Liver (tissue), 9 donors: ENCODE data around the gene C2orf74. TPM values are rescaled to one million over a fixed set of nuclear protein-coding genes. Genes with fewer than 3 reads are reported as not detected.

Experiments
- DNase-seq: peaks from one replicate; pipeline ENCODE4 v3.0.0-alpha.2; 2017; ENCODE audit warnings: low spot score
- H3K27ac ChIP-seq, 2 donors: one replicate each; pipeline ENCODE4 v1.7.0; 2013; ENCODE audit warnings: inconsistent platforms in 2 of 2, low read length in 2 of 2, control low read depth in 1 of 2, low read depth in 1 of 2, mild to moderate bottlenecking in 1 of 2
- H3K27me3 ChIP-seq, 4 donors: one replicate each; pipeline versions ENCODE4 v1.6.1 to v1.7.0; 2013; ENCODE audit warnings: low read length in 3 of 4, inconsistent platforms in 1 of 4, mild to moderate bottlenecking in 1 of 4, moderate library complexity in 1 of 4; ENCODE audit not compliant: control insufficient read depth in 4 of 4, insufficient read depth in 4 of 4
- H3K36me3 ChIP-seq, 4 donors: one replicate each; pipeline versions ENCODE4 v1.6.1 to v1.7.0; 2013; ENCODE audit warnings: low read length in 3 of 4, mild to moderate bottlenecking in 3 of 4, low read depth in 1 of 4, moderate library complexity in 1 of 4; ENCODE audit not compliant: control insufficient read depth in 4 of 4, insufficient read depth in 3 of 4
- H3K4me1 ChIP-seq, 4 donors: one replicate each; pipeline versions ENCODE4 v1.6.1 to v1.7.0; 2013; ENCODE audit warnings: low read length in 3 of 4, mild to moderate bottlenecking in 3 of 4, moderate library complexity in 1 of 4; ENCODE audit not compliant: control insufficient read depth in 4 of 4, insufficient read depth in 4 of 4
- H3K4me3 ChIP-seq, 3 donors: one replicate each; pipeline versions ENCODE4 v1.6.1 to v1.7.0; 2013; ENCODE audit warnings: low read length in 3 of 3, control low read depth in 1 of 3, low read depth in 1 of 3, mild to moderate bottlenecking in 1 of 3
- H3K9ac ChIP-seq, 2 donors: one replicate each; pipeline ENCODE4 v1.7.0; 2013; ENCODE audit warnings: low read length in 2 of 2, mild to moderate bottlenecking in 2 of 2, moderate library complexity in 2 of 2, control low read depth in 1 of 2, low read depth in 1 of 2
- H3K9me3 ChIP-seq, 4 donors: one replicate each; pipeline versions ENCODE4 v1.6.1 to v1.7.0; 2013; ENCODE audit warnings: low read length in 3 of 4; ENCODE audit not compliant: control insufficient read depth in 4 of 4
- FOXA2 ChIP-seq: IDR thresholded peaks from 2 replicates; pipeline ENCODE4 v1.6.1; 2016; ENCODE audit warnings: antibody characterized with exemption
- HNF4A ChIP-seq, 2 donors: conservative IDR thresholded peaks; 2 replicates each; pipeline ENCODE4 v1.6.1; 2016; ENCODE audit warnings: antibody characterized with exemption in 2 of 2, mild to moderate bottlenecking in 2 of 2
- HNF4G ChIP-seq: IDR thresholded peaks from 2 replicates; pipeline ENCODE4 v1.6.1; 2016; ENCODE audit warnings: antibody characterized with exemption
- JUND ChIP-seq, 2 donors: IDR thresholded peaks; 2 replicates each; pipeline ENCODE4 v1.6.1; 2016; ENCODE audit warnings: antibody characterized with exemption in 2 of 2
- NR2F2 ChIP-seq: IDR thresholded peaks from 2 replicates; pipeline ENCODE4 v1.6.1; 2016; ENCODE audit warnings: antibody characterized with exemption
- RAD21 ChIP-seq, 2 donors: IDR thresholded peaks; 2 replicates each; pipeline ENCODE4 v1.6.1; 2016; ENCODE audit warnings: antibody characterized with exemption in 2 of 2, mild to moderate bottlenecking in 2 of 2
- RXRA ChIP-seq, 2 donors: IDR thresholded peaks; 2 replicates each; pipeline ENCODE4 v1.6.1; 2017 to 2018; ENCODE audit warnings: antibody characterized with exemption in 2 of 2, mild to moderate bottlenecking in 1 of 2
- SP1 ChIP-seq: IDR thresholded peaks from 2 replicates; pipeline ENCODE4 v1.6.1; 2018; ENCODE audit warnings: antibody characterized with exemption, mild to moderate bottlenecking
- TAF1 ChIP-seq: conservative IDR thresholded peaks from 2 replicates; pipeline ENCODE4 v1.6.1; 2016; ENCODE audit warnings: antibody characterized with exemption, mild to moderate bottlenecking
- YY1 ChIP-seq: IDR thresholded peaks from 2 replicates; pipeline ENCODE4 v1.6.1; 2016; ENCODE audit warnings: antibody characterized with exemption, mild to moderate bottlenecking
- WGBS: extraction: QIAGEN DNeasy Blood & Tissue Kit; methylation state at CpG from one replicate; pipeline ENCODE4 v1.1.7; 2013; 5-methylcytosine and 5-hydroxymethylcytosine counted together
- polyA plus RNA-seq, 2 donors: library from polyadenylated mRNA; stranded (reverse) in 1 of 2; unstranded in 1 of 2; fragments of 200-250 nt in 1 of 2; fragments of >200 nt in 1 of 2; fragmentation: Nextera tagmentation in 1 of 2; extraction: Ambion mirVana in 1 of 2; gene quantifications; one replicate each; pipeline versions ENCODE4 v1.2.1 to v1.2.3, GENCODE V29; 2013 to 2015
- total RNA-seq, 2 donors: library from RNA; depleted of rRNA; stranded (reverse); fragments of >200 nt; gene quantifications; one replicate each; pipeline ENCODE4 v1.2.3, GENCODE V29; 2014
- TF ChIP-seq, protein P1 (sequence below): IDR thresholded peaks from 2 replicates; pipeline ENCODE4 v1.6.1; 2016; ENCODE audit warnings: antibody characterized with exemption
- TF ChIP-seq, protein P2 (sequence below): IDR thresholded peaks from 2 replicates; pipeline ENCODE4 v1.6.1; 2016; ENCODE audit warnings: antibody characterized with exemption
- TF ChIP-seq, protein P3 (sequence below): IDR thresholded peaks from 2 replicates; pipeline ENCODE4 v1.6.1; 2016; ENCODE audit warnings: antibody characterized with exemption, mild to moderate bottlenecking
- TF ChIP-seq, protein P4 (sequence below): IDR thresholded peaks from 2 replicates; pipeline ENCODE4 v1.6.1; 2016; ENCODE audit warnings: antibody characterized with exemption
- TF ChIP-seq, protein P5 (sequence below): fragments of 150-350 bp; IDR thresholded peaks from 2 replicates; pipeline ENCODE4 v1.5.1; 2017; ENCODE audit warnings: improper control_type of control experiment, low read depth, low read length; ENCODE audit not compliant: missing input control
- donor health status: healthy.
- donor health status: healthy.
- donor health status: healthy.
- donor health status: healthy.
- donor health status: healthy.

C2orf74 gene
- total and polyA plus RNA-seq, 4 donors, result 3.5 to 23.3 (median 5.6) TPM

DNA sequence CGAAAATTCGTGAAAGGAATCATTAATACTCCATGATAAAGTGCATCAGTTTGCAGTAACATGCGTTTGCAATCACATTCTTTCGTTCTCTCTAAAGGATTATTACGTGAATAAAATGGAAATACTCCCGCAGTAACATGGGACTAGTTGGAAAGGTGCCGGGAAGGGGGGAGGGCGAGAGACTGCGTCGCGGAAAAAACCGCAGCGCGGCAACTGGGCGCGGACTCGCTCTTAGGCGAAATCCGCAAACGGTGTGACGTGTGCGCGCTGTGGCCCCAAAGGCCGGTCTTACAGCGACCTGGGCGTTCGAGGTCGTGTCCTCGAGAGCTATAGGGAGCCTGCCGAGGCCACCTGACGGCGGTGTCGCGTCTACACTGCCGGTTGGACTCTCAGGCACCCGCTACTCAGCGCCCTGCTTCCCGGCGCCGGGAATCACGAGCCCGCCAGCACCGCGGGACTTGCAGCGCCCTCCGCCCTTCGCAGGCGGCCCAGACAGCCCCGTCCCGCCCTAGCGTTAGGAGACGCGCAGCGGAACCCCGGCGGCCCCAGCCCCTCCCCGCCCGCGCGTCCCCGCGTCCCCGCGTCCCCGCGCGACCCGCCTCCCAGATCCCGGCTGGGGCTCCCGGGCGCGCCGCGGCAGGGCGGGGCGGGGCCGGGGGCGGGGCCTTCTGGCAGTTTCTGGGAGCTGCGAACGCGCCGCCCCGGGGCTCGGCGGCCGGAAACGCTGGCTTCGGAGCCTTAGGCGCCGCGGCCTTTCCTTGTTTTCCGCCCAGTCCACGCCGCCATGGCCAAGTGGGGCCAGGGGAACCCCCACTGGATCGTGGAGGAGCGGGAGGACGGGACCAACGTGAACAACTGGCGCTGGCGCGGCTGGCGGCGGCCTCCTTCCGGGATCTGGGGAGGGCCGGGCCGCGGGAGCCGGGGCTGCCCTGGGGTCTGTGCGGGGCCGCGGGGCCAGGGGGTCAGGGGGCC lies 15.1 kb downstream of the C2orf74 start:
- Histone ChIP-seq H3K27ac (peak overlapping the region; percentile 94 to 98), H3K4me3 (peak overlapping the region; percentile 79 to 86 (median 79)), H3K9me3 (no peaks in the 10 kb centered on the region), H3K27me3 (no peaks in the 10 kb centered on the region), H3K36me3 (peaks cover 0 to 23% (median 10%) of the 10 kb centered on the region in 4 donors), H3K9ac (peak overlapping the region; percentile 82 to 88), H3K4me1 (peaks cover 3 to 39% (median 21%) of the 10 kb centered on the region in 4 donors)
- DNase-seq, result peak; percentile 96
- TF ChIP-seq, protein P1, sequence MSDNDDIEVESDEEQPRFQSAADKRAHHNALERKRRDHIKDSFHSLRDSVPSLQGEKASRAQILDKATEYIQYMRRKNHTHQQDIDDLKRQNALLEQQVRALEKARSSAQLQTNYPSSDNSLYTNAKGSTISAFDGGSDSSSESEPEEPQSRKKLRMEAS, result peak; percentile 38
- TF ChIP-seq NR2F2 (peak; percentile 15), YY1 (peak; percentile 74), JUND (IDR thresholded peaks at IDR 0.05) (no peak), TAF1 (peak; percentile 71), HNF4G (no peak), RXRA (IDR thresholded peaks at IDR 0.05) (peak; percentile 70 to 89), FOXA2 (no peak), RAD21 (IDR thresholded peaks at IDR 0.05) (peak in 1 of 2 donors; percentile 41), HNF4A (conservative IDR thresholded peaks at IDR 0.05) (peak in 1 of 2 donors; percentile 42), SP1 (peak; percentile 69)
- TF ChIP-seq, protein P2, sequence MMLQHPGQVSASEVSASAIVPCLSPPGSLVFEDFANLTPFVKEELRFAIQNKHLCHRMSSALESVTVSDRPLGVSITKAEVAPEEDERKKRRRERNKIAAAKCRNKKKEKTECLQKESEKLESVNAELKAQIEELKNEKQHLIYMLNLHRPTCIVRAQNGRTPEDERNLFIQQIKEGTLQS, result no peak
- TF ChIP-seq, protein P3, sequence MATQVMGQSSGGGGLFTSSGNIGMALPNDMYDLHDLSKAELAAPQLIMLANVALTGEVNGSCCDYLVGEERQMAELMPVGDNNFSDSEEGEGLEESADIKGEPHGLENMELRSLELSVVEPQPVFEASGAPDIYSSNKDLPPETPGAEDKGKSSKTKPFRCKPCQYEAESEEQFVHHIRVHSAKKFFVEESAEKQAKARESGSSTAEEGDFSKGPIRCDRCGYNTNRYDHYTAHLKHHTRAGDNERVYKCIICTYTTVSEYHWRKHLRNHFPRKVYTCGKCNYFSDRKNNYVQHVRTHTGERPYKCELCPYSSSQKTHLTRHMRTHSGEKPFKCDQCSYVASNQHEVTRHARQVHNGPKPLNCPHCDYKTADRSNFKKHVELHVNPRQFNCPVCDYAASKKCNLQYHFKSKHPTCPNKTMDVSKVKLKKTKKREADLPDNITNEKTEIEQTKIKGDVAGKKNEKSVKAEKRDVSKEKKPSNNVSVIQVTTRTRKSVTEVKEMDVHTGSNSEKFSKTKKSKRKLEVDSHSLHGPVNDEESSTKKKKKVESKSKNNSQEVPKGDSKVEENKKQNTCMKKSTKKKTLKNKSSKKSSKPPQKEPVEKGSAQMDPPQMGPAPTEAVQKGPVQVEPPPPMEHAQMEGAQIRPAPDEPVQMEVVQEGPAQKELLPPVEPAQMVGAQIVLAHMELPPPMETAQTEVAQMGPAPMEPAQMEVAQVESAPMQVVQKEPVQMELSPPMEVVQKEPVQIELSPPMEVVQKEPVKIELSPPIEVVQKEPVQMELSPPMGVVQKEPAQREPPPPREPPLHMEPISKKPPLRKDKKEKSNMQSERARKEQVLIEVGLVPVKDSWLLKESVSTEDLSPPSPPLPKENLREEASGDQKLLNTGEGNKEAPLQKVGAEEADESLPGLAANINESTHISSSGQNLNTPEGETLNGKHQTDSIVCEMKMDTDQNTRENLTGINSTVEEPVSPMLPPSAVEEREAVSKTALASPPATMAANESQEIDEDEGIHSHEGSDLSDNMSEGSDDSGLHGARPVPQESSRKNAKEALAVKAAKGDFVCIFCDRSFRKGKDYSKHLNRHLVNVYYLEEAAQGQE, result peak; percentile 84
- TF ChIP-seq, protein P4, sequence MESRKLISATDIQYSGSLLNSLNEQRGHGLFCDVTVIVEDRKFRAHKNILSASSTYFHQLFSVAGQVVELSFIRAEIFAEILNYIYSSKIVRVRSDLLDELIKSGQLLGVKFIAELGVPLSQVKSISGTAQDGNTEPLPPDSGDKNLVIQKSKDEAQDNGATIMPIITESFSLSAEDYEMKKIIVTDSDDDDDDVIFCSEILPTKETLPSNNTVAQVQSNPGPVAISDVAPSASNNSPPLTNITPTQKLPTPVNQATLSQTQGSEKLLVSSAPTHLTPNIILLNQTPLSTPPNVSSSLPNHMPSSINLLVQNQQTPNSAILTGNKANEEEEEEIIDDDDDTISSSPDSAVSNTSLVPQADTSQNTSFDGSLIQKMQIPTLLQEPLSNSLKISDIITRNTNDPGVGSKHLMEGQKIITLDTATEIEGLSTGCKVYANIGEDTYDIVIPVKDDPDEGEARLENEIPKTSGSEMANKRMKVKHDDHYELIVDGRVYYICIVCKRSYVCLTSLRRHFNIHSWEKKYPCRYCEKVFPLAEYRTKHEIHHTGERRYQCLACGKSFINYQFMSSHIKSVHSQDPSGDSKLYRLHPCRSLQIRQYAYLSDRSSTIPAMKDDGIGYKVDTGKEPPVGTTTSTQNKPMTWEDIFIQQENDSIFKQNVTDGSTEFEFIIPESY, result peak; percentile 95
- TF ChIP-seq, protein P5, sequence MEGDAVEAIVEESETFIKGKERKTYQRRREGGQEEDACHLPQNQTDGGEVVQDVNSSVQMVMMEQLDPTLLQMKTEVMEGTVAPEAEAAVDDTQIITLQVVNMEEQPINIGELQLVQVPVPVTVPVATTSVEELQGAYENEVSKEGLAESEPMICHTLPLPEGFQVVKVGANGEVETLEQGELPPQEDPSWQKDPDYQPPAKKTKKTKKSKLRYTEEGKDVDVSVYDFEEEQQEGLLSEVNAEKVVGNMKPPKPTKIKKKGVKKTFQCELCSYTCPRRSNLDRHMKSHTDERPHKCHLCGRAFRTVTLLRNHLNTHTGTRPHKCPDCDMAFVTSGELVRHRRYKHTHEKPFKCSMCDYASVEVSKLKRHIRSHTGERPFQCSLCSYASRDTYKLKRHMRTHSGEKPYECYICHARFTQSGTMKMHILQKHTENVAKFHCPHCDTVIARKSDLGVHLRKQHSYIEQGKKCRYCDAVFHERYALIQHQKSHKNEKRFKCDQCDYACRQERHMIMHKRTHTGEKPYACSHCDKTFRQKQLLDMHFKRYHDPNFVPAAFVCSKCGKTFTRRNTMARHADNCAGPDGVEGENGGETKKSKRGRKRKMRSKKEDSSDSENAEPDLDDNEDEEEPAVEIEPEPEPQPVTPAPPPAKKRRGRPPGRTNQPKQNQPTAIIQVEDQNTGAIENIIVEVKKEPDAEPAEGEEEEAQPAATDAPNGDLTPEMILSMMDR, result no peak
- WGBS, result under 1% methylated on average over 111 of the region's 111 CpGs
